Adipose tissue (tissue), 3 donors: ENCODE measurements around the gene B4GALT5. TPM values are rescaled to one million over a fixed set of nuclear protein-coding genes. Genes with fewer than 3 reads are reported as not detected.
"Not testable (repeated sequence)": the region's sequence is repeated elsewhere in the genome, so short reads cannot be mapped to it uniquely, and the experiment has no call there.

Source experiments
- H3K27ac ChIP-seq: one replicate; pipeline ENCODE4 v1.5.1; 2013; ENCODE audit warnings: low read depth, low read length
- WGBS, 3 donors: extraction: QIAGEN DNeasy Blood & Tissue Kit; methylation state at CpG; one replicate each; pipeline ENCODE4 v1.1.7; 2013; 5-methylcytosine and 5-hydroxymethylcytosine counted together
- polyA plus RNA-seq, 3 donors: library from polyadenylated mRNA; stranded (reverse); fragments of 200-250 nt; gene quantifications; one replicate each; pipeline ENCODE4 v1.2.3, GENCODE V29; 2013
- donor health status: healthy with polysubstance abuse.
- donor health status: Bipolar disorder and iron deficiency.
- donor health status: healthy.

The B4GALT5 gene
- polyA plus RNA-seq, 3 donors = 8.7 to 48.2 (median 22.7) TPM

DNA sequence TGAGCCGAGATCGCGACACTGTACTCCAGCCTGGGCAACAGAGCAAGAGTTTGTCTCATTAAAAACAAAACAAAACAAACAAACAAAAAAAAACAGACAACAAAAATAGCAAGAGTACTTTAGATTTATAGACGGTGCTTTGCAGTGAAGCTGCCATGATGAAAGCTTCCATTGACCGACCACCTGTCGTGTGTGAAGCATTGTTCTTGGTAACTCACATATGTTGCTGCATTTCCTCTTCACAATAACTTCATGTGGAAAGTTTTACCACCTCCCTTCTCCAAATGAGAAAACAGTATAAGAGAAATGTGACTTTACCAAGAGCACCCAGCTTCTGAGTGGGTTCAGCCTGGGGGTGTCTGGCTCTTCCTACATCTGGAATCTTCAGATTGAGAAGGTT, 89.4 kb downstream of the B4GALT5 start:
- H3K27ac ChIP-seq = no peak overlapping the region
- WGBS, 3 donors = 74 to 91% (median 80%) methylated on average over 6 of the region's 6 CpGs

DNA sequence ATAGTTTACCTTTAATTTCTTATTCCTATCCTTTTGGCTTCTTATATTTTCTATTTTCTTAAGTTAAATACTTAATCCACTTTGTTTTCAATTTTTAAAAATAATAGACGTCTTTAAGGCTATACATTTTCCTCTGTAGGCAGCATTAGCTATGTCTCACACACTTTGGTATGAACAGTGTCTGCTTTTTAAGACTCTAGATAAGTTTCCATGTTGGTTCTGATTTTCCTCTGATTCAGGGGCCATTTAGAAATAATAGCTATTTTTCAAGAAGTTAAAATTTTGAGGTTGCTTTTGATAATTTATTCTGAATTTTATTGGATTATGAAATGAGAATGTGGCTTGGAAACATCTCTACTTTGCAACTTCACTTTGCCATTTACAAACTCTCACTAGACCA, 91.4 kb downstream of the B4GALT5 start:
- no peak overlapping the region for H3K27ac ChIP-seq
- WGBS, 3 donors = 88 to 95% (median 91%) methylated on average over 1 of the region's 1 CpG

GRCh38 chr20:49620364-49621240, 93.1 kb downstream of the B4GALT5 start:
- 79 to 82% (median 81%) methylated on average over 12 of the region's 12 CpGs for WGBS, 3 donors
- H3K27ac ChIP-seq = no peak overlapping the region

DNA sequence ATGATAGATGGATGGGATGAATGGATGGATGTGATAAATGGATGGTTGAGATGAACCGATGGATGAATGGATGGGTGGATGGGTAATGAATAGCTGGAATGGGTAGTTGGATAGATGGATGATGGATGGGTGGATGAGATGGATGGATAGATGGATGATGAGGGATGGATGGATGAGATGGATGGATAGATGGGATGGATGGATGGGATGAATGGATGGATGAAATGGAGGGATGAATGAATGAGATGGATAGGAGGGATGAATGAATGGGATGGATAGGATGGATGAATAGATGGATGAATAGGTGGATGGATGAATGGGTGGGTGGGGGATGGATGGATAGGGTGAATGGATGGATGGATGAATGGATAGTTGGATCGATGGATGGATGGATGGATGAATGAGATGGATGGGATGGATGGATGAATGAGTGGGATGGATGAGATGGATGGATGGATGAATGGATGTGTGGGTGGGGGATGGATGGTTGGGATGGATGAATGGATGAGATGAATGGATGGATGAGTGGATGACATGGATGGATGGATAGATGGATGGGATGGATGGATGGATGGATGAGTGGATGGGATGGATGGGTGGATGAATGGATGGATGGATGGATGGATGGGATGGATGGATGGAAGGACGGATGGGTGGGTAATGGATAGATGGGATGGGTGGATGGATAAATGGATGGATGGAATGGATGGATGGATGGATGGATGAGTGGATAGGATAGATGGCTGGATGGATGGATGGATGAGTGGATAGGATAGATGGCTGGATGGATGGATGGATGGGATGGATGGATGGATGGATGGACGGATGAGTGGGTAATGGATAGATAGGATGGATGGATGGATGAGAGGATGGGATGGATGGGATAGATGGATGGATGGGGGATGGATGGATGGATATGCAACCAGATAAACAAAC, 94.3 kb downstream of the B4GALT5 start:
- 81 to 98% (median 94%) methylated on average over 4 of the region's 4 CpGs for WGBS, 3 donors
- H3K27ac ChIP-seq = no peak overlapping the region

DNA sequence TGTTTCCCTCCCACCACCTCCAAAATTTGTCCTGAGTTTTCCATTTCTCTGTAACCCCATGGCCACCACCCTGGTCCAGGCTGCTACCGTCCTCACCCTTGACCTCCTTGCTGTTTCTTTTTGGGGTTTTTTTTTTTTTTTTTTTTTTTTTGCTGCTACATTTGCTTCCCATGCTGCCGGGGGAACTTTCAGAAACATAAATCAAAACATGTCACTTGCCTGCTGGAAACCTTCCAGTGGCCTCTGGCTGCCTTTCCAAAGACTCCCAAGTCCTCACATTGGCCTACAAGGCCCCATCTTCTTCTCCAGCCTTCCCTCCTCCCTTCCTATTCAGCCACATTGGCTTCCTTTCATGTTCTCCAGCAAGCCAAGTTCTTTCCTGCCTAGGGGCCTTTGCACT, 95.4 kb downstream of the B4GALT5 start:
- no peak overlapping the region for H3K27ac ChIP-seq
- 14 to 38% (median 37%) methylated on average over 2 of the region's 2 CpGs for whole genome bisulfite sequencing, 3 donors

DNA sequence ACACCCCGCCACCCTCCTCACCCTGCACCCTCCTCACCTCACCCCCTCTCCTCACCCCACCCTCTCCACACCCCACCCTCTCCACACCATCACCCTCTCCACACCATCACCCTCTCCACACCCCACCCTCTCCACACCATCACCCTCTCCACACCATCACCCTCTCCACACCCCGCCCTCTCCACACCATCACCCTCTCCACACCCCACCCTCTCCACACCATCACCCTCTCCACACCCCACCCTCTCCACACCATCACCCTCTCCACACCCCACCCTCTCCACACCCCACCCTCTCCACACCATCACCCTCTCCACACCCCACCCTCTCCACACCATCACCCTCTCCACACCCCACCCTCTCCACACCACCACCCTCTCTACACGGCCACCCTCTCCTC, 96.3 kb downstream of the B4GALT5 start:
- 57 to 86% (median 62%) methylated on average over 2 to 3 of the region's 3 CpGs for WGBS, 3 donors
- not testable (repeated sequence) for H3K27ac ChIP-seq

DNA sequence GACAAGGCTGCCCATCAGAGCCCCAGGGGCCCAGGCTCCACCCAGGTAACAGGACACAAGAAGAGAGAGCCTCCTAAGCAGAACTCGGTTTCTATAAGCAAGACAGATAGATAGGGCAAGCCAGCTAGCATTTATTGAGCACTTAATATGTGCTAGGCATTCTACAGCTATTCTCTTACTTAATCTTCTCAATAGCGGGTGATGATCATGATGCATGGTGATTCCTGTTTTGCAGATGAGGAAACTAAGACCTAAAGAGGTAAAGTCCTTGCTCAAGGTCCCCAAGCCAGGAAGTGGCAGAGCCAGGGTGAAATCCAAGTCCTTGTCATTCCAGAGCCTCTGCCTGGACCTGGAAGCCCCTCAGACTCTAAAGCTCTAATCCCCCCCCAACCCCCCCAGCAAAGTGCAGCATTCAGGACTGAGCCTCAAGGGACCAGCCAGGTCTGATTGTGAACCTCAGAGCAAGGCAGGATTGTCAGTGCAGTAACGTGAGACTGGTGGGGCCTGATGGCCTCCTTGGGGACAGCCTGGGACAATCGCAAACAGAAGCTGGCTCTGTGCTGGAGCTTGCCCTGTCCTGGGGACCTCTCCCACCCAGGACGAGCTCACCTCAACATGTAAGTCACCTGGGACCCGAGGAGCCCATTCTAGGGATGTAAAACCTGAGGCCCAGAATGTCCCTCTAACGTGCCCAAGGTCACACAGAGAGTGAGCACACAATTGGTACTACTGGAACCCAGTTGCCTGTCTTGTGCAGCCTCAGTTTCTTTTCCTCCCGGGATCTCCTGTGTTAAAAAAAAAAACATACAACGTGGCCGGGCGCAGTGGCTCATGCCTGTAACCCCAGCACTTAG, 97.3 kb downstream of the B4GALT5 start:
- H3K27ac ChIP-seq = no peak overlapping the region
- WGBS, 3 donors = 85 to 93% (median 89%) methylated on average over 11 of the region's 11 CpGs

DNA sequence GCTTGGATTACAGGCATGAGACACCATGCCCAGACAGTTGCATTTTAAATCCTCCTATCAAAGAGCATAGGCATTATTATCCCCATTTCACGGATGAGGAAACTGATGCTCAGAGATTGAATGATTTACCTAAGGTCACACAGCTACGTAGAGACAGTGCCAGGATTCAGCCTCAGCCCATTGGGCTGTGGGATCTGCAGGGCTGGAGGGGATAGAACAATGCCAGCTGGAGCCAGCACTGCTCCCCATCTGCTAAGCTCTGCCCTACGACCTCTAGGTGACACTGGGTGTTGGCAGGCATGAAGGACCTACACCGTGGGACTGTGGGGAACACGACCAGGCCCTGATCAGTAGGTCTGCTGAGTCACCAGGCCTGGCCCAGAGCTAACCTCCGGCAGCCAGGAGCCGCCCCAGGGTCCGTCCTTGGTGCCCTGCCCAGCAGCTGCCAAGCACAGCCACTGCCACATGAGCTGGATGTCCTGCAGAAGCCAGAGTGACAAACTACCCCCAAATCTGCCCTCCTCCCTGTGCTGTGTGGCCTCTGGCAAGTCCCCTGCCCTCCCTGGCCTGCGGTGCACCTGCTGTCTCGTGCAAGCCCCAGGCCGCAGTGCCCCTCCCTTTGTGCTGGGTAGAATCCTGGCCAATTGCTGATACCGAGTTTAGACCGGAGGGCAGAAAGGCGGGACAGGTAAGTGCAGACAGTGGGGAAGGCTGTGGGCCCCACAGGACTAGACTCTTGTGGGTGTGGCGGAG, 98.1 kb downstream of the B4GALT5 start:
- WGBS, 3 donors = 69 to 73% (median 71%) methylated on average over 15 of the region's 15 CpGs
- H3K27ac ChIP-seq = no peak overlapping the region

DNA sequence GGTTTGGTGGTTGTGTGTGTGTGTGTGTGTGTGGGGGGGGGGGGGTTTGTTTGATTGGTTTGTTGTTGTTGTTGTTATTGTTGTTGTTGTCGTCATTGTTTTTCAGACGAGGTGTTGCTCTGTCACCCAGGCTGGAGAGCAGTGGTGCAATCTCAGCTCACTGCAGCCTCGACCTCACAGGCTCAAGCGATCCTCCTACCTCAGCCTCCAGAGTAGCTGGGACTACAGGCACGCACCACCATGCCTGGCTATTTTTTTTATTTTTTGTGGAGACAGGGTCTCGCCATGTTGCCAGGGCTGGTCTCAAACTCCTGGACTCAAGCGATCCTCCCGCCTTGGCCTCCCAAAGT, 98.7 kb downstream of the B4GALT5 start:
- 94 to 95% (median 95%) methylated on average over 8 of the region's 8 CpGs for WGBS, 3 donors
- H3K27ac ChIP-seq = not testable (repeated sequence)

DNA sequence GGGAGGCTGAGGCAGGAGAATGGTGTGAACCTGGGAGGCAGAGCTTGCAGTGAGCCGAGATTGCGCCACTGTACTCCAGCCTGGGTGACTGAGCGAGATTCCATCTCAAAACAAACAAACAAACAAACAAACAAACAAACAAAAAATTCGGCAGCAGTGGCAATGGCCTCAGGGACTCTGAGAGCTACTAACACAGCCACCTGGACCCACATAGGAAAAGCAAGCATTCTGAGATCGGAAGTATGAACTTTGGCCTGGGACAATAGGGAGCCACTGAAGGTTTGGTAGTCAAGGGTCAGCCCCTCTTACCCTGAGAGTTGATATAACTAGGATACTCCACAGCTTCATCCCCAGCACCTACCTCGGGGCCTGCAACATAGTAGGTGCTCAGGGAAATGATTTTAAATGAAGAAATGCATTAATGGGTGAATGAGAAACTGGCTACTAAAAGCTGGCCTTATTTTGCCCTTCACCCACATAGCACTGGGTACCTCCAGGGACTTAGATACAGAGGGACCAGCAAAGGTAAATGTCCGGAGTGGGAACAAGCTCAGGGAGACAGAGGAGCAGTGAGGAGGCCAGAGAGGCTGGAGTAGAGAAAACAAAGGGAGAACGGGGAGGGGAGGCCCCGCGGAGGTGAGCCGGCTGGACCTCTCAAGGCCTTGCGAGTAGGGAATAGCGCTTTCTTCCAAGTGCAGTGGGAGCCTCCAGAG, 99.2 kb downstream of the B4GALT5 start:
- WGBS, 3 donors = 81 to 84% (median 82%) methylated on average over 13 of the region's 13 CpGs

GRCh38 chr20:49612127-49612738, 101.4 kb downstream of the B4GALT5 start:
- no peak overlapping the region for H3K27ac ChIP-seq
- 67 to 75% (median 67%) methylated on average over 6 of the region's 6 CpGs for WGBS, 3 donors

More for the DNA sequence above, 99.2 kb downstream of the B4GALT5 start:
- no peak overlapping the region for H3K27ac ChIP-seq

GRCh38 chr20:49611539-49612126, 102.0 kb downstream of the B4GALT5 start:
- not testable (repeated sequence) for H3K27ac ChIP-seq
- WGBS, 3 donors = 67 to 78% (median 67%) methylated on average over 6 of the region's 6 CpGs

DNA sequence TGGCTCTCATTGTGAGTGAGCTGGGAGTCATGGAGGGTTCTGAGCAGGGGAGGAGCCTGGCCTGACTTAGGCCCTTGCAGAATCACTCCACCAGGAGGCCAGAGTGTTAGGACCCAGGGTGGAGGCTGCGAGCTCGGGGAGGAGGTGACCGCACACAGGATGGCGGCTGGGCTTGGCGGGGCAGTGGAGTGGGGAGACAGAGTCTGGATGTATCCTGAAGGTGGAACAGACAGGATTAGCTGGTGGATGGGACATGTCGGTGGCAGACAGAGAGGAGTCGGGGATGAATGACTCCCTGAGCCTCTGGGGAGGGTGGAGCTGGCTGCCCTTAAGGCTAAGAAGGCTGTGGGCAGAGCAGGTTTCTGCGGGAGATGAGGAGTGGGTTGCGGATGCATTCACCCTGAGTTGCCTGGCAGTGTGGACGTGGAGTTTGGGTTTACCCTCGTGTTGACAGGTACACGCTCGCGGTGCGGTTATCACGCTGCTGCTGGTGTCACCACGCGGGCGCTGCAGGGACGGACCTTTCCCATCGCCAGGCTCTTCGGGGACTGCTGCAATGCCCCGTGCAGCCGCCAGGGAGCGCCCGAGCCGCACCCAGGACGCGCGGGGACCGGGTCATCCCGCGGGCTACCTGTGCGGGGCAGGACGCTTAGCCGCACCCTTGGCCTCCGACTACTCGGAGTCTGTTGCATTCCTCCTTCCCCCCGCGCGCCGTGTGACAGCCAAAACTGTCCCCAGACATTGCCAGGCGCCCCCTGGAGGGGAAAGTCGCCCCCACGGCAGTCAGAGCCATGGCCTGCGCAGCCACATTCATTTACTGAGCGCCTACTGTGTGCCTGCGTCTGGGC, 102.8 kb downstream of the B4GALT5 start:
- no peak overlapping the region for H3K27ac ChIP-seq
- 14 to 15% (median 15%) methylated on average over 44 to 48 of the region's 48 CpGs for WGBS, 3 donors

GRCh38 chr20:49608752-49609670, 104.7 kb downstream of the B4GALT5 start:
- WGBS, 3 donors = 6 to 8% (median 7%) methylated on average over 17 of the region's 17 CpGs

DNA sequence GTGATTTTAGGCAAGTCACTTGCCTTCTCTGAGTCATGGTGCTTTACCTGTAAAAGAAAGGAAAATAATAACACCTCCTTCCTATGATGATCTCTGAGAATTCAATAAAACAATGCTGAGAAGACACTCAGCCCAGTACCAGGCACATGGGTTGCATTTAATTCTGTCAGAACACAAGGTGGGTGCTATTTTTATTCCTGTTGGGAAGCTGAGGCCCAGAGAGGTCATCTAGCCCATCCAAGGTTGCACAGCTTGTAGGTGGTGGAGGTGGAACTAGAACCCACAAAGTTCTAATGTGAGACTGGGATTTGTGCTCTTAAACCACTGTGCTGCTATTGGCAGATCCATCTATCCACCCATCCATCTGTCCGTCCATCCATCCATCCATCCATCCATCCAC, 106.1 kb downstream of the B4GALT5 start:
- WGBS, 3 donors = 77 to 100% (median 90%) methylated on average over 1 of the region's 1 CpG
- no peak overlapping the region for H3K27ac ChIP-seq

More at GRCh38 chr20:49608752-49609670, 104.7 kb downstream of the B4GALT5 start:
- H3K27ac ChIP-seq = no peak overlapping the region
